GM23338 (cell line): ENCODE measurements around the gene KCNT2.

Experiments used
- CREB1 ChIP-seq: fragments of 250-450 bp; sonication (Bioruptor Pico); IDR thresholded peaks from 2 replicates; pipeline ENCODE4 v1.5.0; 2020; ENCODE audit warnings: low read depth, mild to moderate bottlenecking, moderate library complexity
- CTCF ChIP-seq, 2 experiments: fragments of 200-600 bp in 1 of 2; sonication (generic) in 1 of 2; conservative IDR thresholded peaks; 2 replicates each; pipeline versions ENCODE4 v1.5.1 to v1.6.1; 2016 to 2017; ENCODE audit warnings: antibody characterized with exemption in 2 of 2, low read depth in 2 of 2, mild to moderate bottlenecking in 2 of 2, moderate library complexity in 1 of 2
- ETS1 ChIP-seq: IDR thresholded peaks from 2 replicates; pipeline ENCODE4 v1.6.1; 2016; ENCODE audit warnings: antibody characterized with exemption
- EZH2 ChIP-seq: fragments of 200-600 bp; sonication (generic); IDR thresholded peaks from one replicate; pipeline ENCODE4 v1.8.0; 2017; ENCODE audit warnings: antibody characterized with exemption, mild to moderate bottlenecking, low read depth; ENCODE audit not compliant: unreplicated experiment
- EZH2phosphoT487 ChIP-seq: fragments of 200-600 bp; sonication (generic); IDR thresholded peaks from one replicate; pipeline ENCODE4 v1.8.1; 2018; ENCODE audit warnings: antibody characterized with exemption; ENCODE audit not compliant: unreplicated experiment
- JUNB ChIP-seq: IDR thresholded peaks from one replicate; pipeline ENCODE4 v1.6.1; 2016; ENCODE audit warnings: antibody characterized with exemption; ENCODE audit not compliant: unreplicated experiment
- POLR2AphosphoS5 ChIP-seq: IDR thresholded peaks from 2 replicates; pipeline ENCODE4 v1.6.1; 2016; ENCODE audit warnings: antibody characterized with exemption, low read depth
- REST ChIP-seq: IDR thresholded peaks from one replicate; pipeline ENCODE4 v1.6.1; 2018; ENCODE audit warnings: antibody characterized with exemption; ENCODE audit not compliant: unreplicated experiment
- STAT1 ChIP-seq: IDR thresholded peaks from one replicate; pipeline ENCODE4 v1.6.1; 2016; ENCODE audit warnings: antibody characterized with exemption; ENCODE audit not compliant: unreplicated experiment
- ZNF114 ChIP-seq: fragments of 250-450 bp; sonication (Bioruptor Pico); IDR thresholded peaks from 2 replicates; pipeline ENCODE4 v1.5.0; 2020; ENCODE audit warnings: mild to moderate bottlenecking, moderate library complexity
- ZNF331 ChIP-seq: fragments of 250-450 bp; sonication (Bioruptor Pico); IDR thresholded peaks from 2 replicates; pipeline ENCODE4 v1.5.0; 2020; ENCODE audit warnings: low read depth, mild to moderate bottlenecking, moderate library complexity
- ZNF462 ChIP-seq: fragments of 250-450 bp; sonication (Bioruptor Pico); IDR thresholded peaks from 2 replicates; pipeline ENCODE4 v1.5.0; 2020; ENCODE audit warnings: mild to moderate bottlenecking, moderate library complexity

- no peak for TF ChIP-seq REST
- TF ChIP-seq CTCF (conservative IDR thresholded peaks at IDR 0.05; ENCODE audit: low read depth in 2 of 2), result no peak
- TF ChIP-seq POLR2AphosphoS5, result no peak
- TF ChIP-seq JUNB, result no peak
- TF ChIP-seq EZH2, result no peak
- TF ChIP-seq EZH2phosphoT487, result no peak
- no peak for TF ChIP-seq CREB1
- TF ChIP-seq ZNF114, result no peak
- no peak for TF ChIP-seq ZNF462
- no peak for TF ChIP-seq ETS1
- TF ChIP-seq STAT1, result no peak
- no peak for TF ChIP-seq ZNF331 (CRISPR knock-in tag)
These were observed 72.5 kb downstream of the KCNT2 start for GRCh38 chr1:196535727-196536126.
